GM18499 (cell line): ENCODE data around the gene TRAF1.

ENCODE experiments used
- ATAC-seq: cut with Tn5 transposase; IDR thresholded peaks from one replicate; pipeline ENCODE4 v1.9.1; 2021; ENCODE audit warnings: moderate number of reproducible peaks; ENCODE audit not compliant: insufficient read depth, unreplicated experiment

The TRAF1 gene

DNA sequence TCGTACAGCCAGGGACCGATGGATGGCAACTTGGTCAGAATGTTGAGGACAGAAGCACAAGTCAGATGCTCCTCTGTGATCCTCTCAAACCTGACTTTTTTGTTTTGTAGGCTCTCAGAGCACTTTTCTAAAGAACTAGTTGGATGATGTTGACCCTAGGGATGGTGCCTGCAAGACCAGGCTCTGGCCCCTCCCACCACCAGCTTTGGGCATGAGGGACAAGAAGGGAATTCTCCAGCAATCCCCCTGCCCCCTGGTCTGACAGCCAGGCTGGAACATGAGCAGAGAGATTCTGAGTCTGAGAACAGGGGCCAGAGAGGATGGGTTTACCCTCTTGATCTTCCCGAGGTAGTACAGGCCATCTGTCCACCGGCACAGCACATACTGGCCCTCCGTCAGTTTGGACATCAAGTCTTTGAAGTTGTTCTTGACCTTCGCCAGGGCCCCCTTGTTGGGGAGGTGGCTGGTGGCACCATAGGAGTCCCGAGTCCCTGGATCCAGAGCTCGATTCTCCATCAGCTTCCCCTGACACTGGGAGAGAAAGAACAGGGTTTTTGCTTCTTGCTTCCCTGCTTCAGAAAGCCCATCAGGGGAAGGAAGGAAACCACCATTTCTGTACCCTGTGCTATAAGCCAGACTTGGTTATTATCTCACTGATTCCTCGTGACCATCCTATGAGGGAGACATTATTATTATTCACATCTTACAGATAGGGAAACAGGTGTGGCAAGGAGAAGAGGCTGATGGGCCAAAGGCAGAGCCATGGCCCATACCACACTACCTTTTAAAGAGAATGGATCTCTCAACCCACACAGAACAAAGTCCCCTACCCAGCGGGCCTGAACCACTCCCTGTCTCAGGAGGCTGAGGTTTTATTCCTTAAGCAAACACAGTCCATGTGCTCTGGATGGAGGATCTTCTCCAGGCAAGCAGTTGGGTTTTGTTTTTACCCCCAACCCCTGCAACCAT is 52.1 kb downstream of the TRAF1 start:
- ATAC-seq, result no peak

DNA sequence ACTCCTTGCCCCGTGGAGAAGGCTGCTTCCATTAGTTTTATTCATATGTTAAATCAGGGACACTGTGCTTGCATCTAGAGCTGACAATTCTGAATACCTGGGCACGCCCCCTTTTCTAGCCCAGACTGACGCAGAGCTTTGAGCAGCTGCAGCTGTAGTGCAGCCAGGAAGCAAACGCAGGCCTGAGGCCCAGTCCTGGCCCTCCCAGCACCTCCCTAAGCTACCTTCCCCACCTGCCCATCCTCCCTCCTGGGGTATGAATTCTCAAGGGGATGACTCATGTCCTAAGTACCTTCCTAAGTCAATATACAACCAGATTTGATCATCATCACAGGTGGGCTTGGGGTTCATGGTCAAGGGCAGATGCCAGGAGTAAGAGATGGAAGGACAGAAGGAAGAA is 53.1 kb downstream of the TRAF1 start:
- ATAC-seq, result no peak

GRCh38 chr9:120872791-120873502 is 53.6 kb downstream of the TRAF1 start:
- no peak for ATAC-seq

GRCh38 chr9:120870206-120870605 is 56.4 kb downstream of the TRAF1 start:
- ATAC-seq, result no peak

DNA sequence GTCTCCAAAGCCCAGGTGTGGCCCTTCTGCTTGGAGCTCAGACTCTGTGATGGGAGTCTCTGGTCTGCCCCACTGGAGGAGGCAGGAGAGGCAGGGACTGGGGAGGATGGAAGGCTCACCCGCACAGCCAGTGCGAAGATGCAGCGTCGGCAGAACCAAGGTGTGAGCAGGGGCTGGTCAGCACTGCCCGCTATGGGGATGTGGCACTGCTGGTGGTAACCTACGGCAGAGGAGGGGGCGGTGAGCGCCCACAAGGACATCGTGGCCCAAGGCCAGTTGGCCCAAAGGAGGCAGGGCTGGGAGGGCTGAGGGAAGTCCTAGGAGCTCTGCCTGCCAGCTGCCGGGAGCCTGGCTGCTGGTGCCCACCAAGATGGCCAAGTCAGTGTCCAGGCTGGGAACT is 56.9 kb downstream of the TRAF1 start:
- ATAC-seq, result no peak

- no peak for ATAC-seq
Measured at GRCh38 chr9:120869360-120869687, 57.3 kb downstream of the TRAF1 start.

DNA sequence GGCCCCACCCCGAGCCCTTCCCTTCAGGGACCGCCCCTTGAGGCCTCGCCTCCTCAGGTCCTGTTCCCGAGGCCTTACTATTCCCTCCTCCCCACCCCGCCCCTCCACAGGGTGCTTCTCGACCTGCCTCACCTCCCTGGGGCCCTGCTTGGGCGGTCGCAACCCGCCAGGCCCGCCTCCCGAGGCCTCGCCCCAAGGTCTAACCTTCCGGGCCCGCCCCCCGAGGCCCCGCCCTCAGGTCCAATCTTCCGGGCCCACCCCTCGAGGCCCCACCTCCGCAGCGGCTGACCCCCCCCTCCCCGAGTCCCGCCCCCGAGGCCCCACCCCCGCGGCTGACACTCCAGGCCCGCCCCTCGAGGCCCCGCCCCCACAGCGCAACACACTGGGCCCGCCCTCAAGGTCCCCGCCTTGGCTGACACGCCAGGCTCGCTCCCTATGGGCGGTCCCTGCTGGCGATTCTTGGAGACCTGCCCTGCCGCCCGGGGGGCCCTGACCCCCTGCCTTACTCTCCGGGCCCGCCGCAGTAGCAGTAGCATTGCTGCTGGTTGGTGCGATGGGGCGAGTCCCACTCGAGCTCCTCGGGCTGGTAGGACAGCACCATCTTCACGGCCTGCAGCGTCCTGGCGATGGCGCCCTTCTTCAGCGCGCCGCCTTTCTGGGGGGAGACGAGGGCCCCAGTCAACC is 57.8 kb downstream of the TRAF1 start:
- ATAC-seq, result peak; percentile 48

- no peak for ATAC-seq
Measured at GRCh38 chr9:120868339-120868675, 58.3 kb downstream of the TRAF1 start.

DNA sequence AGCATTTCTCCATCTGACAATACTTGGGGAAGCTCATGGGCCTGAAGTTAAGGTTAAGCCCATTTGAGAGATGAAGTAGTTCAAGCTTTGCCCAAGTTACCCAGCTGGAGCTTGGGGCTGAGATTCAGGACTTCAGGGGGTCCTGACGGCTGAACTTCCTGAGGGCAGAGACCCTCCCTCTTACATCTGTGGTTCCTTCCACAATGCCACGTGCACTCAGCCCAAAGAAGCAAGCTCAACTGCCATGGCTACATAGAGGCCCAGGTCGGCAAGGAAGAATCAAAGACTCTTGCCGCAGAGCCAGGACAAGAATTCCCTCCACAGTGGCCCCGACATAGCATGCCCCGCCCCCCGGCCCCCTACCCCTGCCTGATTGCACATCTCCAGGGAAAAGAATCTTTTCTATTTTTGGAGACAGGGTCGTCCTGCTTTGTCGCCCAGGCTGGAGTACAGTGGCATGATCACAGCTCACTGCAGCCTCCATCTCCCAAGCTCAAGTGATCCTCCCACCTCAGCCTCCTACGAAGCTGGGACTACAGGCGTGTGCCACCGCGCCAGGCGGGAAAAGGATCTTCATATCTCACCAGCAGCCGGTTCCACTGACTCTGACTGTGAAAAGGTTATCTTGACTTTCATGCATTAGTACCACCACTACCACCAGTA is 58.8 kb downstream of the TRAF1 start:
- ATAC-seq, result no peak

GRCh38 chr9:120866651-120867050 is 59.9 kb downstream of the TRAF1 start:
- ATAC-seq, result no peak

GRCh38 chr9:120865809-120866208 is 60.8 kb downstream of the TRAF1 start:
- ATAC-seq, result no peak

- no peak for ATAC-seq
Measured at GRCh38 chr9:120865176-120865575, 61.4 kb downstream of the TRAF1 start.

DNA sequence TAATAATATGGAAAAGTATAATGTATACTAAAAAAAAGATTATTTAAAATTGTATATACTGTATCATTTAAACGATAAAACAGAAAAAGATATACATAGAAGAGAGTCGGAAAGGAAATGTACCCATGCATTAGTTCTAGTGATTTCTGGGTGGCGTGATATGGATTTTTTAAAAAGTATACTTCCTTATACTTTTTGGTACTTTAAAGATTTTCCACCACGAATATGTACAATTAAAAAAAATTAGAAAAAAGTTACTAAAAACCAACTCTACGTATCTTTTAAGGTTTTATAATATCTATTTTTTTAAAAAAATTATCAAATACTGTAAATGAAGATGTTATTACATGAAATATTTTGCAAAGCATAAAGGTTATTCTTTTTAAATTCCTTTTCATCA is 61.9 kb downstream of the TRAF1 start:
- no peak for ATAC-seq

DNA sequence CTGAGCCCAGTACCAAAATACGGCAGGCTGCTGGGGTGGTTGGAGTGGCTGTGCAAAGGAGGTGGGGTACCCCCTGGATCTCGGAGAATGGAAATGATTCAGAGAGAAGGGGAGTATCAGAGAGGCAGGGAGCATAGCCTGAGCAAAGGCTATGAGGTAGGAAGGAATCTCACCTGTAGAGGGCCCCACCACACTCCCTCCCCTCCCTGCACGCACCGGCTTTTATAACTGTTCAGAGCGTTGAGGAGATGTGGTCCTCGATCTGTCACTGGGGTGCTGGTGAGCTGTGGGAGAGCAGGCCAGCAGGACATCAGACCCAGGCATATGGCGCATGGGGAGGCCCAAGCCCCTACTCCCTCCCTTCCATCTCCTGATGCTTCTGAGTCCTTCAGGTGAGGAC is 62.8 kb downstream of the TRAF1 start:
- ATAC-seq, result no peak

GRCh38 chr9:120862452-120862851 is 64.1 kb downstream of the TRAF1 start:
- no peak for ATAC-seq

- no peak for ATAC-seq
Measured at GRCh38 chr9:120861935-120862334, 64.7 kb downstream of the TRAF1 start.

GRCh38 chr9:120860083-120860482 is 66.5 kb downstream of the TRAF1 start:
- ATAC-seq, result no peak

DNA sequence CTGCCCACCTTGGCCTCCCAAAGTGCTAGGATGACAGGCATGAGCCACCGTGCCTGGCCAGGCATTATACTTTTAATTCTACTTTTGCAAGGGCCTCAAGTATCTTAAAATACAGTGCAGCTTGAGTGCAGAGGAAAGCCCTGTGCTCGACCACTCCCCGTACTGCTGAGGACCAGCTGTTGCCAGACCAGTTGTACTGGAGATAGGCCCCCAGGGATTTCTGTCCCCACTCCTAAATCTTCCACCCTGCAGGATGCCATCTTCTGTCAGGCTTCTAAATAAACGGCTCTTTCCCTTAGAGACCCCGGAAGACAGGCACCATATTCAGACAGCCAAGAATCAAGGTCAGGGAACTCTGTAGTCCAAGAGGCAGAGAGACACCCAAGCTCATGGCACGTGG is 67.2 kb downstream of the TRAF1 start:
- ATAC-seq, result no peak

DNA sequence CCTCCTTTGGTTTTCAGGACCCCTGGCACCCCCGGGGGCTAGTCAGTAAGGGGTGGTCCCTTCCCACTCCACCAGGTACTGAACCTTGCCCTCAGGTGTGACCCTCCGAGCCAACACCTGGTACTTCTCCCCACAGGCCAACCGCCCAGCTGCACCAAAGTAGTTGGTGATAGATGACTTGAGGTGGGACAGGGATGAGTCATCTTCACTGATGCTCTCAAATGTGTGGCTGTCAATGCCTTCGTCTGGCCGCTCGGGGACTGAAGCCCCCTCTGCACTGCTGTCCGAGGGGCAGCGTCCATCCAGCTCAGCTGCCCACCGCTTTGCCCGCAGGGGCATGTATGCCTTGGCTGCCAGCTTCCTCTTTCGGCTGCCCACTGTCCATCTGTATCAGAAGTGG is 68.7 kb downstream of the TRAF1 start:
- ATAC-seq, result no peak

DNA sequence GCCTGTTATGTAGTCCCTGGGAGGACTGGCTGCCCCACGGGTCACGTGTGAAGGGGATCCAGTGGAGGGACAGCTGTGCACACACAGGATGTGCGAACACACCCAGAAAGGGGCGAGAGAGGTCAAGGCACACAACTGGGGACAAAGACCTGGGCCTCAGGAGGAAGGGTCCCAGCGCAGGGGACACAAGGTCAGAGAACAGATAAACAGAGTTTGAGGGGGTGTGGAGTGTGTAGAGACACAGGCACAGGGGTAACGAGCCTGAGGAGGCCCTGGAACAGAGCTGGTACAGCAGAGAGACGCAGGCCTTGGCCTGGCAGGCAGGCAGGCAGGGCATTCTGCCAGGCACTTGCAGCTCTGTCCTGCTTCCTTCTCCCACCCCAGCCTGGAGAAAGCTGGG is 69.1 kb downstream of the TRAF1 start:
- ATAC-seq, result no peak

DNA sequence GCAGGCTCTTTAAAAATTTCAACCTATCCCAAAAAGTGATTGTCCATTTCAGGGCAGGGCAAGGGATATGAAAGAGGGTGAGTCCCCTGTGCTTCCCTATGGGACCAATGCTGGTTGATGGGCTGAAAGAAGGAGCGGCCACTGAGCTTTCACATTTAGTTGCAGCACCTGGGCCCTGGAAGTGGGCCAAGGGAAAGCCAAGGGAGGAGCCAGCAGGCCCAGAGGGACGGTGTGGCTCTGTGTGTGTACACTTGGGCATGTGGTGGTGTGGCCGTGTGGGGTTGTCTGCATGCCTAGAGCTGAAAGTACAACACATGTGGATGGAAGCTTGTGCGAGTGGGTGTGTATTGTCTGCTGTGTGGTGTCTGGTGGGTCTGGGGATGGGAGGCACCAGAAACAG is 69.9 kb downstream of the TRAF1 start:
- ATAC-seq, result no peak
